ENCODE results near the gene ANKRD11. TPM values are rescaled to one million over a fixed set of nuclear protein-coding genes. Genes with fewer than 3 reads are reported as not detected.

ANKRD11 gene
- total RNA-seq, 1 experiment from 2014 or later, result 297 TPM

DNA sequence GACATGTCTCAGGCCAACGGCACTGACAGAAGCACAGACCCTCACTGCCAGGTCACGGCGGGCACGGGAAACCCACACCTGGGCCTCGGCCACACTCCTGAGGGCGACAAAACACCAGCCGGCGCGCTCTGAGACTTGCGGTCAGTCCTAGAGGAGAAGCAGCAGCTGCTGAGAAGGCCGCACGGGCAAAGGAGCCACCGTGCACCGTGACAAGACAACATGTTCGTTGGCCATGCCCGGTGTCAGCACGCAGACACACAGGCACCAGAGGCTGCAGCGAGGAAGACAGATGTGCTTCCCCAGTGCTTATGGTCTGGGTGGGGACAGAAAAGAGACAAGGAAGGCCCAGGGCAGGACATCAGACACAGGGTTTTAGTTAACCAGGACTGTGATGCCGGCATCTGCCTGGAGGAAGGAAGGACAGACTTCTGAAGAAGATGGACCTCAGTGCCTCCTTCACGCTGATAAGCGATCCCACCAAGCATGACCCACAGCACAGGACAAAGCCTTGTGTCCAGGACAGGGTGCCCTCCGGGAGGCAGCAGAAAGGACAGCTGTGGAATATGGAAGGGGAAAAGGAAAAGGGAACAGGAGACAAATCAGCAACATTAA is 84.0 kb downstream of the ANKRD11 start:
- Histone ChIP-seq H3K4me3 (ENCODE audit: low read depth, low read length) (no peak overlapping the region), H3K4me1 (peaks cover 78% of the 10 kb centered on the region), H3K36me3 (ENCODE audit: control insufficient read depth, insufficient read depth, low read length) (no peaks in the 10 kb centered on the region), H3K27me3 (replicated peaks; ENCODE audit: control insufficient read depth, insufficient read depth, low read length) (no peaks in the 10 kb centered on the region), H3K9me3 (no peaks in the 10 kb centered on the region)
- Mint-ChIP-seq H3K27ac (ENCODE audit: unreplicated experiment) (peak overlapping the region; percentile 81), H3K4me3 (ENCODE audit: unreplicated experiment) (peak overlapping the region; percentile 59), H3K27me3 (ENCODE audit: insufficient read depth, unreplicated experiment) (no peaks in the 10 kb centered on the region), H3K4me1 (ENCODE audit: low read depth, unreplicated experiment) (peaks cover 70% of the 10 kb centered on the region), H3K9me3 (ENCODE audit: unreplicated experiment) (no peaks in the 10 kb centered on the region), H3K36me3 (ENCODE audit: insufficient read depth, unreplicated experiment) (peaks cover 90% of the 10 kb centered on the region)
- no TSS peak for BruUV-seq (replicated peaks)
- TF ChIP-seq, protein P1, sequence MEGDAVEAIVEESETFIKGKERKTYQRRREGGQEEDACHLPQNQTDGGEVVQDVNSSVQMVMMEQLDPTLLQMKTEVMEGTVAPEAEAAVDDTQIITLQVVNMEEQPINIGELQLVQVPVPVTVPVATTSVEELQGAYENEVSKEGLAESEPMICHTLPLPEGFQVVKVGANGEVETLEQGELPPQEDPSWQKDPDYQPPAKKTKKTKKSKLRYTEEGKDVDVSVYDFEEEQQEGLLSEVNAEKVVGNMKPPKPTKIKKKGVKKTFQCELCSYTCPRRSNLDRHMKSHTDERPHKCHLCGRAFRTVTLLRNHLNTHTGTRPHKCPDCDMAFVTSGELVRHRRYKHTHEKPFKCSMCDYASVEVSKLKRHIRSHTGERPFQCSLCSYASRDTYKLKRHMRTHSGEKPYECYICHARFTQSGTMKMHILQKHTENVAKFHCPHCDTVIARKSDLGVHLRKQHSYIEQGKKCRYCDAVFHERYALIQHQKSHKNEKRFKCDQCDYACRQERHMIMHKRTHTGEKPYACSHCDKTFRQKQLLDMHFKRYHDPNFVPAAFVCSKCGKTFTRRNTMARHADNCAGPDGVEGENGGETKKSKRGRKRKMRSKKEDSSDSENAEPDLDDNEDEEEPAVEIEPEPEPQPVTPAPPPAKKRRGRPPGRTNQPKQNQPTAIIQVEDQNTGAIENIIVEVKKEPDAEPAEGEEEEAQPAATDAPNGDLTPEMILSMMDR (IDR thresholded peaks at IDR 0.05; ENCODE audit: insufficient read depth in 1 of 2, low read depth in 1 of 2, low read length in 1 of 2, severe bottlenecking in 1 of 2, unreplicated experiment in 1 of 2), result no peak
- ChIA-PET CTCF (no interaction called here), POLR2A (no interaction called here)
- intact Hi-C loops (cut with micrococcal nuclease; ENCODE audit: unreplicated experiment), result loop anchor here (5.0 to 10.0 kb wide), 2 partner anchors 71 to 98 kb away; partner anchors contain the start of gene SPG7
- no peak for DNase-seq

DNA sequence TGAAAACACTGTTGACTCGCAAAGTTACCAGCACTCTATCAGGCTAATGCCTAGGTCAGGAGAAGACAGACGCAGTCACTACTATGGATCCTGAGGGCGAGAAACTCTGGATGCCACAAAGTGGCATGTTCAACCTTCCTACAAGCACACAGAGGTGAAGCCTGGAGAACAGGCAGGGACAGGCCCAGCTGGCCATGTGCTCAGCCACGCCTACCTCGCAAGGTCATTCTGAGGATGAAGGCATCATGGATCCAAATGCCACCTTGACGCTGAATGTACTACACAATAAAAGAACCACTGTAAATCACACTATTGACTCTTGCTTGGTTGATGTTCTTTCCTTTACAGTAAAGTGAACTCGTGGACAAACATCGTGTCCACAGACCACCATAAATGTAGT is 85.8 kb downstream of the ANKRD11 start:
- no peaks in the 10 kb centered on the region for H3K9me3 ChIP-seq
- no peaks in the 10 kb centered on the region for H3K27me3 ChIP-seq (replicated peaks; ENCODE audit: control insufficient read depth, insufficient read depth, low read length)
- Mint-ChIP-seq H3K27me3 (ENCODE audit: insufficient read depth, unreplicated experiment) (no peaks in the 10 kb centered on the region), H3K9me3 (ENCODE audit: unreplicated experiment) (no peaks in the 10 kb centered on the region), H3K4me1 (ENCODE audit: low read depth, unreplicated experiment) (peaks cover 61% of the 10 kb centered on the region), H3K4me3 (ENCODE audit: unreplicated experiment) (peak overlapping the region; percentile 26), H3K36me3 (ENCODE audit: insufficient read depth, unreplicated experiment) (peaks cover 84% of the 10 kb centered on the region), H3K27ac (ENCODE audit: unreplicated experiment) (peak overlapping the region; percentile 81)
- intact Hi-C loops (cut with micrococcal nuclease; ENCODE audit: unreplicated experiment), result loop anchor here (10.0 kb wide), 1 partner anchor 100 kb away; the partner anchor contains the start of gene SPG7
- POLR2A ChIA-PET, result no interaction called here
- no peak overlapping the region for H3K4me3 ChIP-seq (ENCODE audit: low read depth, low read length)
- BruUV-seq (replicated peaks), result no TSS peak
- H3K4me1 ChIP-seq, result peaks cover 64% of the 10 kb centered on the region
- no peaks in the 10 kb centered on the region for H3K36me3 ChIP-seq (ENCODE audit: control insufficient read depth, insufficient read depth, low read length)
- CTCF ChIA-PET, result interaction anchor here (0.7 kb wide), 1 partner anchor 60 kb away, joined by 5 read pairs; no protein-coding TSS in a partner anchor
- no peak for DNase-seq
- TF ChIP-seq, protein P1 (IDR thresholded peaks at IDR 0.05; ENCODE audit: insufficient read depth in 1 of 2, low read depth in 1 of 2, low read length in 1 of 2, severe bottlenecking in 1 of 2, unreplicated experiment in 1 of 2), result no peak

DNA sequence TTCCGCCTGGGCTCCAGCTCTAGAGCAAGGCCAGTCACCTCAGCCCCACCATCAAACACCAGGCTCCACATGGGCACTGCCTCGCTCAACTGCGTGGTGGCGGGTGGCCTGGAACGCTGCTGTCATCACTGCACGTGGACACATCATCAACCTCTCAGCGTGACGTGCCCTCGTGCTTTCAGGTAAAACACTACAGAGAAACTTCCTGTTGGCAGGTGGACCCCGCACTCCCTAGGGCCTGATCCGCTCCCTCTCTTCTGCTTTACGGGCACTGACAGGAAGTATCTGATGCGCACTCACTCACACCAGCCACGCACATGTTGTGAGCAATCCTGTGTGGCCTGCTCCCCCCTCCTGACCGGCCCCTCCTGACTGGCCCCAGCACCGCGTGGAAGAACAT is 87.4 kb downstream of the ANKRD11 start:
- POLR2A ChIA-PET, result no interaction called here
- Mint-ChIP-seq H3K9me3 (ENCODE audit: unreplicated experiment) (no peaks in the 10 kb centered on the region), H3K36me3 (ENCODE audit: insufficient read depth, unreplicated experiment) (peaks cover 90% of the 10 kb centered on the region), H3K4me1 (ENCODE audit: low read depth, unreplicated experiment) (peaks cover 45% of the 10 kb centered on the region), H3K27me3 (ENCODE audit: insufficient read depth, unreplicated experiment) (no peaks in the 10 kb centered on the region), H3K27ac (ENCODE audit: unreplicated experiment) (peak overlapping the region; percentile 81), H3K4me3 (ENCODE audit: unreplicated experiment) (no peak overlapping the region)
- TF ChIP-seq, protein P1 (IDR thresholded peaks at IDR 0.05; ENCODE audit: insufficient read depth in 1 of 2, low read depth in 1 of 2, low read length in 1 of 2, severe bottlenecking in 1 of 2, unreplicated experiment in 1 of 2), result no peak
- Histone ChIP-seq H3K9me3 (no peaks in the 10 kb centered on the region), H3K36me3 (ENCODE audit: control insufficient read depth, insufficient read depth, low read length) (peaks cover 2% of the 10 kb centered on the region), H3K4me1 (peaks cover 48% of the 10 kb centered on the region), H3K4me3 (ENCODE audit: low read depth, low read length) (no peak overlapping the region), H3K27me3 (replicated peaks; ENCODE audit: control insufficient read depth, insufficient read depth, low read length) (no peaks in the 10 kb centered on the region)
- CTCF ChIA-PET, result interaction anchor here (0.8 kb wide), 1 partner anchor 20 kb away, joined by 3 read pairs; no protein-coding TSS in a partner anchor
- intact Hi-C loops (cut with micrococcal nuclease; ENCODE audit: unreplicated experiment), result loop anchor here (10.0 kb wide), 1 partner anchor 102 kb away; the partner anchor contains the start of gene SPG7
- no TSS peak for BruUV-seq (replicated peaks)
- no peak for DNase-seq

Data from Caco-2 (cell line).